HS-5 (cell line): ENCODE results near the gene RAB38.

Experiments used
- DNase-seq: peaks from one replicate; pipeline ENCODE4 v3.0.0-alpha.2; 2012; ENCODE audit warnings: low read depth

RAB38 gene

GRCh38 chr11:88103337-88104206 is 71.7 kb downstream of the RAB38 start:
- no peak for DNase-seq

- DNase-seq = no peak
Measured at GRCh38 chr11:88102598-88102934, 72.7 kb downstream of the RAB38 start.

GRCh38 chr11:88101881-88102597 is 73.2 kb downstream of the RAB38 start:
- DNase-seq = no peak

GRCh38 chr11:88100151-88100550 is 75.1 kb downstream of the RAB38 start:
- DNase-seq = no peak

DNA sequence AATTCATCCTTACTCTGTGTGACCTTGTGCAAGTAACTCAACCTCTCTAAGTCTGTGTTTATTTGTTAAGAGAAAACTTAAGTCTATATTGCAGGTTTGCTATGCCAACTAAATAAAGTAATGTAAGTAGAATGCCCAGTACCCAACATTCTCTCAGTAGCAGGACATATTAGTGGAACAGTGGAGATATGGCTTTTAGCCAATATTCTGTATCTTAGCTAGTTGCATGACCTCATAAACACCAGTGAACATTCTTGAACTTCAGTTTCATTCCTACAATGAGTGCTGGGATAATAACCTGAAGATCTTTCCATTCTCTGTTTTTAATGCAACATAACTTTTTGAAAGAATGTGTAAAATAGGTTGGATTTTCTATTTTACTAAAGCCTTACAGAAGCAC is 77.0 kb downstream of the RAB38 start:
- no peak for DNase-seq

GRCh38 chr11:88089134-88089533 is 86.1 kb downstream of the RAB38 start:
- no peak for DNase-seq

DNA sequence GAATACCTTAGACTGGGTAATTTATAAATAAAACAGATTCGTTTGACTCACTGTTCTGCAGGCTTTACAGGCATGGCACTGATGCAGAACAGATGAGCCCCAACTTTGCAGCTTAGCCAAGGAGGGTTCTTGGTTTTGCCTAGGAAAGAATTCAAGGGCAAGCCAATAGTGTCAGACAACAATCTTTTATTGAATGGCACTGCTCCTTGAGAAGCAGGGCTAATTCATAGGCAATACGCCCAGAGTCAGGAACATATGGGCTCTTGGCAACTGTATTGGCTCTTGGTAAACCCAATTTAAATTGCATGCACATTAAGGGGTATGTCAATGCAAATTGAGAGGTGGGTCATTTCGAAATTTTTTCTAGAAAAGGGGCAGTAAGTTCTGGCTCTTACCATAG is 87.9 kb downstream of the RAB38 start:
- no peak for DNase-seq

GRCh38 chr11:88086297-88086696 is 88.9 kb downstream of the RAB38 start:
- no peak for DNase-seq

- DNase-seq = no peak
Measured at GRCh38 chr11:88070437-88070836, 104.8 kb downstream of the RAB38 start.

- DNase-seq = no peak
Measured at GRCh38 chr11:88068848-88069554, 106.2 kb downstream of the RAB38 start.

GRCh38 chr11:88066090-88066489 is 109.2 kb downstream of the RAB38 start:
- no peak for DNase-seq

GRCh38 chr11:88064097-88064705 is 111.0 kb downstream of the RAB38 start:
- no peak for DNase-seq
